Right cardiac atrium (tissue), 5 donors: Measurements from ENCODE around the gene KRTAP4-16. TPM values are rescaled to one million over a fixed set of nuclear protein-coding genes. Genes with fewer than 3 reads are reported as not detected.
"Not testable (repeated sequence)": the region's sequence is repeated elsewhere in the genome, so short reads cannot be mapped to it uniquely, and the experiment has no call there.

Experiments
- ATAC-seq, 2 donors: fragments of 200-7000 bp; cut with Tn5 transposase; one replicate each; pipeline versions ENCODE4 v1.8.0 to v1.9.1; 2020; ENCODE audit warnings: moderate library complexity in 2 of 2, mild to moderate bottlenecking in 1 of 2
- DNase-seq, 3 donors: peaks; one replicate each; pipeline ENCODE4 v3.0.0-alpha.2; 2020
- H3K27ac ChIP-seq: one replicate; pipeline ENCODE4 v1.5.1; 2013; ENCODE audit warnings: mild to moderate bottlenecking, low read length, control low read depth, moderate library complexity
- H3K27me3 ChIP-seq: one replicate; pipeline ENCODE4 v1.6.1; 2013; ENCODE audit not compliant: control insufficient read depth, insufficient read depth
- H3K4me1 ChIP-seq: one replicate; pipeline ENCODE4 v1.6.1; 2013; ENCODE audit warnings: low read length; ENCODE audit not compliant: control insufficient read depth, insufficient read depth
- H3K4me3 ChIP-seq: one replicate; pipeline ENCODE4 v1.5.1; 2013; ENCODE audit warnings: low read length, control low read depth
- H3K9me3 ChIP-seq: one replicate; pipeline ENCODE4 v1.6.1; 2013; ENCODE audit warnings: low read length; ENCODE audit not compliant: control insufficient read depth
- WGBS: extraction: QIAGEN DNeasy Blood & Tissue Kit; methylation state at CpG from one replicate; pipeline ENCODE4 v1.1.7; 2013; 5-methylcytosine and 5-hydroxymethylcytosine counted together
- intact Hi-C, 4 donors: fragments of 100-400 bp; cut with DNase I; formaldehyde crosslinking; loops; one replicate each; pipeline versions ENCODE4 v1.11.0 to v1.14.0; 2022 to 2023
- long read RNA-seq, 4 donors: library from polyadenylated mRNA; unstranded; transcript quantifications; one replicate each; pipeline ENCODE4 v2.0.0, GENCODE V29; 2020 to 2021
- polyA plus RNA-seq: library from polyadenylated mRNA; stranded (reverse); fragments of 200-250 nt; gene quantifications from one replicate; pipeline ENCODE4 v1.2.3, GENCODE V29; 2013
- total RNA-seq, 4 donors: library from RNA; stranded (reverse); fragmentation: NEBNext Ultra II Directional; extraction: Animal tissue kit (Norgen Biotek cat#: 25700); gene quantifications; one replicate each; pipeline ENCODE4 v1.2.1, GENCODE V29; 2021
- donor health status: healthy with polysubstance abuse.
- donor health status: DM: no; HTN: yes; CAD: no.
- donor health status: DM: no; HTN: no; CAD: no.
- donor health status: DM: no; HTN: yes; CAD: no; lungs with severe emphysema.
- donor health status: DM: yes; HTN: yes; CAD: no.

The KRTAP4-16 gene
- total RNA-seq: not detected
- polyA plus RNA-seq: not detected
- long read RNA-seq, donor 1: 0 reads
- long read RNA-seq, donor 2: 0 reads
- long read RNA-seq, donor 3: 0 reads
- long read RNA-seq, donor 4: 0 reads

DNA sequence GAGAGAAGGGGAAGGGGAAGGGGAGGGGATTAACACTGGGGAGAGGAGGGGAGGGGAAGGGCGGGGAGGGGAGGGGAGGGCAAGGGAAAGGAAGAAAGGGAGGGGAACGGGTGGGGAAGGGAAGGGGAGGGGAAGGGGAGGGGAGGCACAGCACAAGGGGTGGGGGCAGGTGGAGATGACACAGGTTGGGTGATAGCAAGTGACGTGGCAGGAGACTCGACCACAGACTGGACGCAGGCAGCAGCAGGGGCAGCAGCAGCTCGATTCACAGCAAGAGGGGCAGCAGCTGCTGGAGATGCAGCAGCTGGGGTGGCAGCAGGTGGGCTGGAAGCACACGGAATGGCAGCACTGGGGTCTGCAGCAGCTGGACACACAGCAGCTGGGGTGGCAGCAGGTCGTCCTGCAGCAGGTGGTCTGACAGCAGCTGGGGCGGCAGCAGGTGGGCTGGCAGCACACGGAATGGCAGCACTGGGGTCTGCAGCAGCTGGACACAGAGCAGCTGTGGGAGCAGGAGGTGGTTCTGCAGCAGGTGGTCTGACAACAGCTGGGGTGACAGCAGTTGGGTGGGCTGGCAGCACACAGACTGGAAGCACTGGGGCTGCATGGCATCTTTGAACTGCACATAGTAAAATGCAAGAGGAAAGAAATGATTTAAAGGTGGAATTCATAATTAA is at the start of gene KRTAP4-16:
TSS of gene KRTAP4-16 (minus strand) at position 624 of the 674 bp plus-strand sequence. CDS start at position 624, 0 bp downstream.
- ATAC-seq: no peak
- no peaks in the 10 kb centered on the region for H3K4me1 ChIP-seq
- intact Hi-C loops: no loop called here

DNA sequence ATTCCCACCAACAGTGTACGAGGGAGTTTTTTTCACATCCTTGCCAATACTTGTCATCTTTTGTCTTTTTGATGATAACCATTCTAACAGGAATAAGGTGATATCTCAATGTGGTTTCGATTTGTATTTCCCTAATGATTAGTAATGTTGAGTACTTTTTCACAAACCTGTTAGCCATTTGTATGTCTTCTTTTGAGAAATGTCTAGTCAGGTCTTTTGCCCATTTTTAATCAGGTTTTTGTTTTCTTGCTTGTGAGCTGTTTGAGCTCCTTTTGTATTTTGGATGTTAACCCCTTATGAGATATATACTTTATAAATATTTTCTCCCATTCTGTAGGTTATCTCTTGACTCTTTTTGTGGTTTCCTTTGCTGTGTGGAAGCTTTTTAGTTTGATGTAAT is 49.5 kb upstream of the KRTAP4-16 start:
- 60% methylated on average over 2 of the region's 2 CpGs for WGBS
- Histone ChIP-seq H3K4me1 (no peaks in the 10 kb centered on the region), H3K9me3 (no peaks in the 10 kb centered on the region), H3K27ac (no peak overlapping the region), H3K27me3 (no peaks in the 10 kb centered on the region), H3K4me3 (no peak overlapping the region)
- intact Hi-C loops: no loop called here
- DNase-seq (no peak), ATAC-seq (no peak)

More for the DNA sequence above, at the start of gene KRTAP4-16:
- no peak for DNase-seq
- Histone ChIP-seq H3K4me3 (no peak within 1 kb of the TSS), H3K9me3 (no peaks in the 10 kb centered on the region), H3K27me3 (no peaks in the 10 kb centered on the region), H3K27ac (no peak within 1 kb of the TSS)
- WGBS: 45% methylated on average over 10 of the region's 10 CpGs

DNA sequence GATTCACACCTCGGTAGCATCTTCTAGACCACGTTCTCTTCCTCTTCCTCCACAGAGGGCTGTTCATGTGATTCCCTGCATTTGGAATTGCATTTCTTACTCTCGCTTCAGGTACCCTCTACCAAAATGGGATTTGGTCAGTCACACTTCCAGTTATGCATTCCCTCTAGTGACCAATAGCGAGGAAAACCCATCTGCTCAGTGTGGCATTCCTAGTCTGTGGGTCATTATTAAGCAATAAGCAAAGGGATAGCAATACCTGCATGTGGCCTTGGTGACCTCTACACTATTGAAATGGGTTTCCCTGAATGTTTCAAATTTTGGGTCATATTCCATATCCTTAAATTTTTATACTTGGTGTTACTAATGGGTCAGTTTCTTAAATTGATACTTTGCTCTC is 48.0 kb upstream of the KRTAP4-16 start:
- intact Hi-C loops: no loop called here
- no peaks in the 10 kb centered on the region for H3K9me3 ChIP-seq
- ATAC-seq (no peak), DNase-seq (no peak)
- no peak overlapping the region for H3K27ac ChIP-seq
- H3K4me1 ChIP-seq: no peaks in the 10 kb centered on the region
- H3K4me3 ChIP-seq: no peak overlapping the region
- H3K27me3 ChIP-seq: no peaks in the 10 kb centered on the region
- whole genome bisulfite sequencing: 78% methylated on average over 4 of the region's 4 CpGs

DNA sequence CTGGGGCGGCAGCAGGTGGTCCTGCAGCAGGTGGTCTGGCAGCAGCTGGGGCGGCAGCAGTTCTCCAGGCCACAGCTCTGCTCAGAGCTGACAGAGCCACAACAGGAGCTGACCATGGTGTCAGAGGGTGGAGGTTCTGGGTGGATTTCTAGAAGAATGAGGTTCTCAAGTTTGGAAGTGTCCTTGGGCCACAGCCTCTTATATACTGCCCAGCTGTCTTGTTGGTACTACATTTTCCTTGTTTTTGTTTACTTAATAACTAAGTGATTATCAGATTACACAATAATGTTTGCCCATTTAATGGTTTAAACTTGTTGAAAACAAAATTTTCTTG is 47.6 kb upstream of the KRTAP4-16 start, which contains the start of gene KRTAP4-5:
TSS of gene KRTAP4-5 (minus strand) at position 174 of the 334 bp plus-strand sequence. CDS start at position 116, 58 bp downstream.
- H3K27ac ChIP-seq: no peak within 1 kb of the TSS
- ATAC-seq (no peak), DNase-seq (no peak)
- no peak within 1 kb of the TSS for H3K4me3 ChIP-seq
- intact Hi-C loops: no loop called here
- H3K27me3 ChIP-seq: no peaks in the 10 kb centered on the region
- H3K9me3 ChIP-seq: no peaks in the 10 kb centered on the region
- no peaks in the 10 kb centered on the region for H3K4me1 ChIP-seq
- 51% methylated on average over 2 of the region's 2 CpGs for WGBS

DNA sequence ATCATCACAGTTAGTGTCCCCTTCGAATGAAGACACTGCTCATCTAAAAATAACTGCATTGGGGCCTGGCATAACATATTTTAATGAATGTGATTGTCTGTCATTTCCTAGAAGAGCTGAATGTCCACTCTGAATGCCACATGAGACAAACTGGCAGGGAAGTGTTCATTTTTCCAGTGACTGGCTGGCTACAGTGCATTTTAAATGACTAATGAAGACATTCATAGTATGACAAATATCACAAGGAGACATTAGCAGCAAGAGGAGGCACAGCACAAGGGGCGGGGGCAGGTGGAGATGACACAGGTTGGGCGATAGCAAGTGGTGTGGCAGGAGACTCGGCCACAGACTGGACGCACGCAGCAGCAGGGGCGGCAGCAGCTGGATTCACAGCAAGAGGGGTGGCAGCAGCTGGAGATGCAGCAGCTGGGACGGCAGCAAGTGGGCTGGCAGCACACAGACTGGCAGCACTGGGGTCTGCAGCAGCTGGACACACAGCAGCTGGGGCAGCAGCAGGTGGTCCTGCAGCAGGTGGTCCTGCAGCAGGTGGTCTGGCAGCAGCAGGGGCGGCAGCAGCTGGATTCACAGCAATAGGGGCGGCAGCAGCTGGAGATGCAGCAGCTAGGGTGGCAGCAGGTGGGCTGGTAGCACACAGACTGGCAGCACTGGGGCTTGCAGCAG is 47.1 kb upstream of the KRTAP4-16 start:
- H3K27me3 ChIP-seq, H3K27ac ChIP-seq, ATAC-seq, H3K9me3 ChIP-seq, H3K4me1 ChIP-seq, H3K4me3 ChIP-seq, DNase-seq, intact Hi-C loops: not testable (repeated sequence)
- WGBS: 70% methylated on average over 10 of the region's 10 CpGs

DNA sequence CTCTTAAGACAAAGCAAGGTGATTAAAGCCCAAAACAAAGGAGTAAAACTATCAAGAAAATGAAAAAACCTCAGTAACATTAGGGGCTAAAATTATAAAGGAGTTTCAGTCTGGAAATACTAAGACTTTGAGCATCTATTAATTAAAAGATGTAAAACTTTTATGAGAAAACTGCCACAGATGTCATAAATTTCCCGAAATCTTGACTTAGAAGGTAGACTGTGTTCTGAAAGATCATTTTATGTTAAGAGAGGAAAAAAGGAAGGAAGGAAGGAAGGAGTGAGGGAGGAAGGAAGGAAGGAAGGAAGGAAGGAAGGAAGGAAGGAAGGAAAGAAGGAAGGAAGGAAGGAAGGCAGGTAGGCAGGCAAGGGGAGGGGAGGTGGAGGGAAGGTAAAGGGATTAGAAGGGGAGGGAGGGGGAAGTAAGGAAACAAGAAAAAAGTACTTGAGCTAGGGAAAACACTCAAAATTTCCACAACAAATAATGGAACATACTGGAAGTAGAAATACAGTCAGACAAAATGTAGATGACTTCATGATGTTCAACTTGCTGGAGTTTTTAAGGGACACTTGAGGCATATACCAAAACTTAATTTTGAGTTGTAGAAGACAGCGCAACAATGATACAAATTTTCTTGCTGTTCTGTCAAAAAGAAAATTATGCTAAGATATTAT is 45.7 kb upstream of the KRTAP4-16 start:
- H3K27me3 ChIP-seq: no peaks in the 10 kb centered on the region
- WGBS: 89% methylated on average over 2 of the region's 2 CpGs
- ATAC-seq (no peak), DNase-seq (no peak)
- no peaks in the 10 kb centered on the region for H3K4me1 ChIP-seq
- no peaks in the 10 kb centered on the region for H3K9me3 ChIP-seq
- intact Hi-C loops: no loop called here
- H3K27ac ChIP-seq: no peak overlapping the region
- H3K4me3 ChIP-seq: no peak overlapping the region

DNA sequence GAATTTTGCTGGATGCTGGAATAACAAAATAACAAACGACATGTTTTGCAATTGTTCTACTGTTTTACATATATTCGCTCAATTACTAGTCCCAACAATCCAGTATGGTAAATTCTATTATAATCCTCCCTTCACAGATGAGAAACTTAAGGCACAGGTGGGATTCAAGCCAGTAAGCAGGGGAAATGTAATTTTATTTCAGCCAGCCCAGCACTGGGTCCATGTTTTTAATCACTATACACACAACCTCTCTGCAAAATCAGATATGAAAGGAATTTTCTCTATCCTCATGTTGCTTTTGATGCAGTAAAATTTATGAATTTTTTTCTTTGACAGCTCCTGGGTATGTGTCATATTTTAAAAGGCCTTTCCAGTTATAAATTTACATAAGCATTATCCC is 43.3 kb upstream of the KRTAP4-16 start:
- Histone ChIP-seq H3K4me3 (no peak overlapping the region), H3K27ac (no peak overlapping the region), H3K27me3 (no peaks in the 10 kb centered on the region), H3K4me1 (no peaks in the 10 kb centered on the region), H3K9me3 (peaks cover 2% of the 10 kb centered on the region)
- ATAC-seq (no peak), DNase-seq (no peak)
- WGBS: 83% methylated on average over 2 of the region's 2 CpGs
- intact Hi-C loops: no loop called here

DNA sequence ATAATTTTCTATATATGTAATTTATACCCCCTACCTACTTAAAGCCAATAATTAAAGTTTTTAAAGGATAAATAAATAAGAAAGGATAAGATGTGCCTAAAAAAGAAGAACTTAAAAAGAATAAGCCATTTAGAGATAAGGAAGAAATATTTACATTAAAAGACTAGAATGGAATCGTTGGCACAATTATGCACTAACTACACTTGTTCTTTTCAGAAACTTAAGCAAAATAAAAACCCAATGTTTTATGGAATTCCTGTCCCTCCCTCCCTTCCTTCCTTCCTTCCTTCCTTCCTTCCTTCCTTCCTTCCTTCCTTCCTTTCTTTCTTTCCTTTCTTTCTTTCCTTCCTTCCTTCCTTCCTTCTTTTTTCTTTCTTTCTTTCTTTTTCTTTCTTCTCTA is 42.8 kb upstream of the KRTAP4-16 start:
- H3K27ac ChIP-seq: no peak overlapping the region
- 88% methylated on average over 1 of the region's 1 CpG for WGBS
- ATAC-seq (no peak), DNase-seq (no peak)
- H3K4me3 ChIP-seq: no peak overlapping the region
- peaks cover 3% of the 10 kb centered on the region for H3K9me3 ChIP-seq
- no peaks in the 10 kb centered on the region for H3K27me3 ChIP-seq
- intact Hi-C loops: no loop called here
- no peaks in the 10 kb centered on the region for H3K4me1 ChIP-seq

DNA sequence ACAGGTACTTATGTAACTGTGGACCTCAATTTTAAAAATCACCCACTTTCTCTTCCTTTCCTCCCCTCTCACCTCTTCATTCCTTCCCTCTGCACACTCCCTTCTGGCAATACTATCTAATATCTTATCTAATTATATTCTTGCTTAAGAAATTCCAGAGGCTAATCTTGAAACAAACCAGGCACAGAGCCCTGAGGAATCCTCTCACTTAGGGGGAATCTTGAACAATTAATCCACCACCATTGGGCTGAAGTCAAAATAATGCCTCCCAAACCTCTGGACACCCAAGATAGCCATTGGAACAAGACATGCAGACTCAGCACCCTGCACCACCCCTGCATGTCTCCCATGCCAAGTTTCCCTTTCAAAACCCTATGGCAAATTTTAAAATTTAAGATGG is 39.4 kb upstream of the KRTAP4-16 start:
- Histone ChIP-seq H3K9me3 (peaks cover 3% of the 10 kb centered on the region), H3K4me1 (no peaks in the 10 kb centered on the region), H3K27ac (no peak overlapping the region), H3K27me3 (no peaks in the 10 kb centered on the region), H3K4me3 (no peak overlapping the region)
- intact Hi-C loops: no loop called here
- DNase-seq: no peak
- no peak for ATAC-seq

DNA sequence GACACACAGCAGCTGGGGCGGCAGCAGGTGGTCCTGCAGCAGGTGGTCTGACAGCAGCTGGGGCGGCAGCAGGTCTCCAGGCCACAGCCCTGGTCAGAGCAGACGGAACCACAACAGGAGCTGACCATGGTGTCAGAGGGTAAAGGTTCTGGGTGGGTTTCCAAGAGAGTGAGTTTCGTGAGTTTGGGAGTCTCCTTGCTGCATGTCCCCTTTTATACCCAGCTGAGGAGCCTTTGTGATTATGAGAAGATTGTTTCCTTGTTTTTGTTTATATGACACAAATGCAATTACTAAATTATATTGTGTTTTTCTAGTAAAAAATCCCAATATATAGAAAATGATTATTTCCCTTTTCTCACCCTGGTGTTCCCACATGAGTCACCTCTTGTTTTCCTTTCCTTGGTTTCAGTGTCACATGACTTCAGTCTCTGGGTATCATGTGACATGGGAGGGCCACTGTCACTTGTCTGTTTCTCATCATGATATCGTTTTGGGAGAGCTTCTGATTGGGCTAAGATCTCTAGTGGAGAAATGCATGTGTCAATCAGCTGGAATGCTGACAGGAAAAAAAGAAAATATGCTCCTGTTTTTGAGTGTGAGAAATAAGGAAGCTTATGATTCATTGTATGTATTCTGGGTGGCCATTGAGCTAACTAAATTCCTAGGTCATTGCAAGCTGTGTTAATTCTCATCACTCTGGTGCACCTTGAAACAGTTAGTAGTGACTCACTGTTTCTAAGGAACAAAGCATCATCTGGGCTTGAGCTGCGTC is 38.5 kb upstream of the KRTAP4-16 start, which contains the start of gene KRTAP4-6:
TSS of gene KRTAP4-6 (minus strand) at position 185 of the 772 bp plus-strand sequence. CDS start at position 128, 57 bp downstream.
- Histone ChIP-seq H3K4me1 (no peaks in the 10 kb centered on the region), H3K4me3 (no peak within 1 kb of the TSS), H3K9me3 (peaks cover 3% of the 10 kb centered on the region), H3K27me3 (no peaks in the 10 kb centered on the region), H3K27ac (no peak within 1 kb of the TSS)
- DNase-seq: no peak
- intact Hi-C loops: no loop called here
- ATAC-seq: no peak
- 86% methylated on average over 6 of the region's 6 CpGs for WGBS
